Esophagus muscularis mucosa (tissue), 4 donors: ENCODE data around the gene RAB40C. TPM values are rescaled to one million over a fixed set of nuclear protein-coding genes. Genes with fewer than 3 reads are reported as not detected.

Source experiments
- DNase-seq: peaks from one replicate; pipeline ENCODE4 v3.0.0-alpha.2; 2017; ENCODE audit errors: extremely low spot score
- H3K27ac ChIP-seq, 4 donors: fragments of 200-600 bp; sonication (generic); replicated peaks in 1 of 4; 1 replicate in 3 of 4; 2 replicates in 1 of 4; pipeline ENCODE4 v1.5.1; 2016 to 2019; ENCODE audit warnings: mild to moderate bottlenecking in 1 of 4
- H3K27me3 ChIP-seq, 4 donors: fragments of 200-600 bp; sonication (generic); one replicate each; pipeline versions ENCODE4 v1.5.1 to v1.6.0; 2016 to 2019
- H3K36me3 ChIP-seq, 4 donors: fragments of 200-600 bp; sonication (generic); one replicate each; pipeline ENCODE4 v1.5.1; 2016 to 2019
- H3K4me1 ChIP-seq, 4 donors: fragments of 200-600 bp; sonication (generic); one replicate each; pipeline ENCODE4 v1.5.1; 2016 to 2019
- H3K4me3 ChIP-seq, 4 donors: fragments of 200-600 bp; sonication (generic); 1 replicate in 2 of 4; 2 replicates in 2 of 4; pipeline ENCODE4 v1.5.1; 2016 to 2019; ENCODE audit warnings: mild to moderate bottlenecking in 4 of 4, moderate library complexity in 1 of 4
- H3K9me3 ChIP-seq, 4 donors: fragments of 200-600 bp; sonication (generic); 1 replicate in 3 of 4; 2 replicates in 1 of 4; pipeline ENCODE4 v1.5.1; 2016 to 2019
- CTCF ChIP-seq, 3 experiments: fragments of 200-600 bp in 2 of 3; fragments of 450-650 bp in 1 of 3; sonication (generic) in 2 of 3; IDR thresholded peaks; one replicate each; pipeline ENCODE4 v1.5.1; 2017 to 2019; ENCODE audit warnings: antibody characterized with exemption in 3 of 3, mild to moderate bottlenecking in 2 of 3, moderate library complexity in 1 of 3
- EP300 ChIP-seq: sonication (generic); formaldehyde crosslinking; IDR thresholded peaks from one replicate; pipeline ENCODE4 v1.6.1; 2017; ENCODE audit warnings: antibody characterized with exemption
- POLR2A ChIP-seq: fragments of 450-650 bp; IDR thresholded peaks from one replicate; pipeline ENCODE4 v1.6.1; 2017; ENCODE audit warnings: antibody characterized with exemption, moderate library complexity, mild to moderate bottlenecking, low read depth
- POLR2AphosphoS5 ChIP-seq, 2 donors: sonication (generic); formaldehyde crosslinking; IDR thresholded peaks; one replicate each; pipeline ENCODE4 v1.6.1; 2017; ENCODE audit warnings: antibody characterized with exemption in 2 of 2
- WGBS: methylation state at CpG from one replicate; pipeline ENCODE4 v1.1.5; 2018; 5-methylcytosine and 5-hydroxymethylcytosine counted together
- intact Hi-C: fragments of 100-400 bp; cut with DNase I; formaldehyde crosslinking; loops from one replicate; pipeline ENCODE4 v1.15.1; 2023
- total RNA-seq, 4 donors: library from RNA; depleted of rRNA; stranded (reverse); fragments of >200 nt; gene quantifications; one replicate each; pipeline versions ENCODE4 v1.1.0 to v1.2.1, GENCODE V29; 2016

Gene RAB40C
- total RNA-seq, 4 donors from 2014 or later = 20.8 to 25.3 (median 23.0) TPM

GRCh38 chr16:559021-559380 lies 30.9 kb upstream of the RAB40C start:
- WGBS = 60% methylated on average over 1 of the region's 15 CpGs
- peaks cover 0 to 65% (median 17%) of the 10 kb centered on the region in 4 donors for H3K27me3 ChIP-seq
- intact Hi-C loops = no loop called here

GRCh38 chr16:559411-560203 lies 30.3 kb upstream of the RAB40C start:
- DNase-seq = no peak
- H3K4me1 ChIP-seq = peaks cover 4 to 21% (median 14%) of the 10 kb centered on the region in 4 donors
- H3K27me3 ChIP-seq = peaks cover 0 to 71% (median 17%) of the 10 kb centered on the region in 4 donors
- no peaks in the 10 kb centered on the region for H3K9me3 ChIP-seq
- 19% methylated on average over 15 of the region's 62 CpGs for WGBS
- TF ChIP-seq EP300 (no peak), POLR2AphosphoS5 (IDR thresholded peaks at IDR 0.05) (no peak), POLR2A (no peak), CTCF (IDR thresholded peaks at IDR 0.05) (no peak)
- peak overlapping the region in 1 of 4 donors; percentile 20 for H3K4me3 ChIP-seq
- intact Hi-C loops = no loop called here
- no peaks in the 10 kb centered on the region for H3K36me3 ChIP-seq
- H3K27ac ChIP-seq = no peak overlapping the region

More at GRCh38 chr16:559021-559380, 30.9 kb upstream of the RAB40C start:
- Histone ChIP-seq H3K9me3 (no peaks in the 10 kb centered on the region), H3K27ac (no peak overlapping the region), H3K4me1 (peaks cover 4 to 21% (median 14%) of the 10 kb centered on the region in 4 donors), H3K36me3 (peaks cover 0 to 3% (median 2%) of the 10 kb centered on the region in 4 donors), H3K4me3 (no peak overlapping the region)
- TF ChIP-seq POLR2A = no peak
- TF ChIP-seq CTCF (IDR thresholded peaks at IDR 0.05) = no peak
- TF ChIP-seq POLR2AphosphoS5 (IDR thresholded peaks at IDR 0.05) = no peak
- no peak for TF ChIP-seq EP300
- no peak for DNase-seq

GRCh38 chr16:560204-560700 lies 29.6 kb upstream of the RAB40C start, which contains the start of gene PRR35:
Gene PRR35, plus strand, starts transcription at chr16:560394. Its CDS starts 2,901 bp downstream, at chr16:563295.
- Histone ChIP-seq H3K4me1 (peaks cover 4 to 27% (median 16%) of the 10 kb centered on the region in 4 donors), H3K36me3 (no peaks in the 10 kb centered on the region), H3K9me3 (no peaks in the 10 kb centered on the region), H3K27me3 (peaks cover 0 to 74% (median 17%) of the 10 kb centered on the region in 4 donors), H3K27ac (no peak within 1 kb of the TSS), H3K4me3 (peak within 1 kb of the TSS in 2 of 4 donors; percentile 23 to 35)
- intact Hi-C loops = no loop called here
- 1% methylated on average over 32 of the region's 84 CpGs for WGBS
- TF ChIP-seq CTCF (IDR thresholded peaks at IDR 0.05) (no peak), POLR2AphosphoS5 (IDR thresholded peaks at IDR 0.05) (no peak), EP300 (no peak), POLR2A (no peak)
- no peak for DNase-seq

- Histone ChIP-seq H3K9me3 (no peaks in the 10 kb centered on the region), H3K27me3 (peaks cover 0 to 79% (median 17%) of the 10 kb centered on the region in 4 donors), H3K36me3 (no peaks in the 10 kb centered on the region), H3K27ac (no peak overlapping the region), H3K4me1 (peaks cover 9 to 33% (median 22%) of the 10 kb centered on the region in 4 donors), H3K4me3 (peak overlapping the region in 1 of 4 donors; percentile 35)
- intact Hi-C loops = no loop called here
- TF ChIP-seq CTCF (IDR thresholded peaks at IDR 0.05) (no peak), EP300 (no peak), POLR2AphosphoS5 (IDR thresholded peaks at IDR 0.05) (no peak), POLR2A (no peak)
- no peak for DNase-seq
- 40% methylated on average over 3 of the region's 54 CpGs for WGBS
Observed at GRCh38 chr16:560701-561412, 29.0 kb upstream of the RAB40C start.
